ENCODE measurements around the gene SPOCK1. TPM values are rescaled to one million over a fixed set of nuclear protein-coding genes. Genes with fewer than 3 reads are reported as not detected.

The SPOCK1 gene
- polyA plus RNA-seq, 2 of the 4 experiments (the other 2 are of a cell fraction), result 28.9 to 40.8 TPM

DNA sequence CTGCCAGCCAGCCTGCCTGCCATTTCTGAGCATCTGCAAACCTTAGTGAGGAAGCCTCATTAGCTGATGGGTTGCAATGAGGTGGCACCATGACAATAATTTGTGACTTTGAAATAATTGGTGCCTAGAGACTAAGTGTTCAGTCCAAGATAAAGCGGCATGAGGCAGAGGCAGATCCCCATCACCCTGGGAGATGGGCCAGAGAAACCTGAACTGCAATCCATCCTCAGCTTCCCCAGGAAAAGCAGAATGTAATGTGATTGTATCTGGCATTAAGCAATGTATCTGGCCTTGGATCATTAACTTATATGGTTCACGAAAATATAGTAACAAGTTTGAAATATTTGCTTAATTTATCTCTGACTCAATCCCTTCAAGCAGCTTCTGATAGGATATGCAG lies 101.0 kb downstream of the SPOCK1 start:
- Histone ChIP-seq H3K4me1 (peaks cover 14% of the 10 kb centered on the region), H3K4me2 (no peak overlapping the region), H3K9me3 (no peaks in the 10 kb centered on the region), H3K27ac (no peak overlapping the region), H3K4me3 (no peak overlapping the region)
- POLR2A ChIA-PET, result no interaction called here
- FAIRE-seq, result no peak
- no peak for ATAC-seq
- TF ChIP-seq EP300 (IDR thresholded peaks at IDR 0.05) (no peak), HDAC2 (IDR thresholded peaks at IDR 0.05) (no peak), ESRRA (IDR thresholded peaks at IDR 0.05; ENCODE audit: borderline replicate concordance, low read length) (no peak), RCOR1 (IDR thresholded peaks at IDR 0.05; ENCODE audit: low read depth, low read length) (no peak), KDM1A (IDR thresholded peaks at IDR 0.05; ENCODE audit: low read depth) (no peak), EHMT2 (IDR thresholded peaks at IDR 0.05; ENCODE audit: low read depth) (no peak), NFE2L2 (conservative IDR thresholded peaks at IDR 0.05; ENCODE audit: low read length) (no peak), PHF8 (IDR thresholded peaks at IDR 0.05; ENCODE audit: borderline replicate concordance, low read depth) (no peak), HEYL (CRISPR knock-in tag; IDR thresholded peaks at IDR 0.05) (no peak), RARB (CRISPR knock-in tag; IDR thresholded peaks at IDR 0.05) (no peak), SMC3 (IDR thresholded peaks at IDR 0.05) (no peak), KDM5A (IDR thresholded peaks at IDR 0.05) (no peak), GATA3 (IDR thresholded peaks at IDR 0.05; ENCODE audit: borderline replicate concordance) (no peak), TFCP2L1 (CRISPR knock-in tag; IDR thresholded peaks at IDR 0.05) (no peak), ZFP36 (IDR thresholded peaks at IDR 0.05; ENCODE audit: borderline replicate concordance, partially characterized antibody) (no peak), CHD4 (IDR thresholded peaks at IDR 0.05; ENCODE audit: borderline replicate concordance) (no peak), SREBF2 (IDR thresholded peaks at IDR 0.05) (no peak), RNF2 (IDR thresholded peaks at IDR 0.05; ENCODE audit: borderline replicate concordance, low read depth) (no peak)
- TF ChIP-seq, protein P1, sequence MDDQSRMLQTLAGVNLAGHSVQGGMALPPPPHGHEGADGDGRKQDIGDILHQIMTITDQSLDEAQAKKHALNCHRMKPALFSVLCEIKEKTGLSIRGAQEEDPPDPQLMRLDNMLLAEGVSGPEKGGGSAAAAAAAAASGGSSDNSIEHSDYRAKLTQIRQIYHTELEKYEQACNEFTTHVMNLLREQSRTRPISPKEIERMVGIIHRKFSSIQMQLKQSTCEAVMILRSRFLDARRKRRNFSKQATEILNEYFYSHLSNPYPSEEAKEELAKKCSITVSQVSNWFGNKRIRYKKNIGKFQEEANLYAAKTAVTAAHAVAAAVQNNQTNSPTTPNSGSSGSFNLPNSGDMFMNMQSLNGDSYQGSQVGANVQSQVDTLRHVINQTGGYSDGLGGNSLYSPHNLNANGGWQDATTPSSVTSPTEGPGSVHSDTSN (IDR thresholded peaks at IDR 0.05), result no peak
- TF ChIP-seq, protein P2, sequence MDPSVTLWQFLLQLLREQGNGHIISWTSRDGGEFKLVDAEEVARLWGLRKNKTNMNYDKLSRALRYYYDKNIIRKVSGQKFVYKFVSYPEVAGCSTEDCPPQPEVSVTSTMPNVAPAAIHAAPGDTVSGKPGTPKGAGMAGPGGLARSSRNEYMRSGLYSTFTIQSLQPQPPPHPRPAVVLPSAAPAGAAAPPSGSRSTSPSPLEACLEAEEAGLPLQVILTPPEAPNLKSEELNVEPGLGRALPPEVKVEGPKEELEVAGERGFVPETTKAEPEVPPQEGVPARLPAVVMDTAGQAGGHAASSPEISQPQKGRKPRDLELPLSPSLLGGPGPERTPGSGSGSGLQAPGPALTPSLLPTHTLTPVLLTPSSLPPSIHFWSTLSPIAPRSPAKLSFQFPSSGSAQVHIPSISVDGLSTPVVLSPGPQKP (IDR thresholded peaks at IDR 0.05; ENCODE audit: low read depth, low read length), result no peak
- 47% methylated on average over 2 of the region's 2 CpGs for WGBS (ENCODE audit: missing lambda C conversion rate)
- CTCF ChIA-PET, result interaction anchor here (1.2 to 2.2 kb wide), 2 partner anchors 77 to 628 kb away, joined by 3 to 8 read pairs; no protein-coding TSS in a partner anchor
- no peak for DNase-seq (ENCODE audit: low read depth in 1 of 2, low spot score in 1 of 2)

DNA sequence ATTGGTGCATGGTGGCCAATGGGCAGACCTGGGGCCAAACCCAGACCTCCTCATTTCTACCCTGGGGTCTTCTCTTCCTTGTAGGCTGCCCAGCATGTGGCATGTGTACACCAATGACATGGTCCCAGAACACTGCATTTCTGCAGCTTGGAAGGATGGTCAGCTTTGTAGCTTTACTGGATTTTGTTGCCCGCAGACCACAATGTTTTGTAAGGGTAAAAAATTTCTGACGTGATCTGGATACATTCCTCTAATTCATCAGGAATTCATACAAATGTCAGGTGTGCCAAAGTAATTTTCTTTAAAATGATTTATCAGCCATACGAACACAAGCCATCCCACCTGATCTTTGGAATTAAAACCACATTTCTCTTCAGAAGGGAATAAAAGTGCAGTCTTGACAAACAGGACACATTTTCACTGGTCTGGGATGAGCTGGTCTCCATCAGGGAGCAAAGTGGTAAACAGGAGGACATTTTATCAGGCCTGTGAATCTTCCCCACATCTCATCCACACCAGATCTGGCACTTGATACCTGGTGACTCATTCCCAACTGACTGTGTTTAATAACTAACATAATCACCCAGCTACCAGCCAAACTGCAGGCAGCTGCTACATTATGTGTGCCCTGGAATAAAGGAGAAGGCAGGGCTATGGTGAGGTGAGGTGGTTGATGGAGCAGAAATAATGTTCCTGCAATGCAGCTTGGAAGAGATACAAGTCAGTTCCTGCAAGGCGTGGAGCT lies 103.9 kb downstream of the SPOCK1 start:
- Histone ChIP-seq H3K9me3 (no peaks in the 10 kb centered on the region), H3K4me3 (no peak overlapping the region), H3K4me1 (peaks cover 14% of the 10 kb centered on the region), H3K4me2 (peak overlapping the region; percentile 36; the same call in 1 of the 3 replicates), H3K27ac (no peak overlapping the region)
- CTCF ChIA-PET, result interaction anchor here (0.6 to 1.7 kb wide), 6 partner anchors 11 to 117 kb away, joined by 3 to 5 read pairs (median 3); no protein-coding TSS in a partner anchor
- ATAC-seq (peak in 1 of 2 experiments; percentile 72; a peak in 3 of 6 replicates), DNase-seq (ENCODE audit: low read depth in 1 of 2, low spot score in 1 of 2) (no peak), FAIRE-seq (no peak)
- POLR2A ChIA-PET, result no interaction called here
- TF ChIP-seq GATA3 (IDR thresholded peaks at IDR 0.05; ENCODE audit: borderline replicate concordance) (peak; percentile 78), KDM5A (IDR thresholded peaks at IDR 0.05) (no peak), FOSL2 (IDR thresholded peaks at IDR 0.05) (no peak), FOSL2 (CRISPR knock-in tag; IDR thresholded peaks at IDR 0.05) (peak; percentile 20; the same call in 1 of the 2 replicates)
- WGBS (ENCODE audit: missing lambda C conversion rate), result 56% methylated on average over 4 of the region's 4 CpGs

DNA sequence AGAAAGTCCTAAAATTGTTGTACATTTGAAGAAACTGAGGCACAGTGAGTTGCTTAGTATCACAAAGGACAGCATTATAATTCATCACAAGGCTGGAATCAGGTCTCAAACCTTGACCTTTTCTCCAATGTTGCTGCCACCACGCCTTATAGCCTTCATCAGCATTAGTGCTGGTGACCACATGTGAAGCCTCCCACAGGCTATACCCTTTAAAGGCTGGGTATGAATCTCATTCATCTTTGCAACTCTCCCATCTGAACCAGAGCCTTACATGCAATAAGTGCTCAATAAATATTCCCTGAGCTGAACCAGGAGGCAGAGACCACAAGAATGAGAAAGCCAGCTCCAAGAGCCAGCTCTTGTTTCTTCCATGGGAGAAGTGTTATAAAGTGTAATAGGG lies 104.7 kb downstream of the SPOCK1 start:
- ChIA-PET CTCF (interaction anchor here (1.7 kb wide), 1 partner anchor 15 kb away, joined by 5 read pairs; no protein-coding TSS in a partner anchor), POLR2A (no interaction called here)
- FAIRE-seq (no peak), ATAC-seq (no peak), DNase-seq (ENCODE audit: low read depth in 1 of 2, low spot score in 1 of 2) (no peak)
- TF ChIP-seq, protein P3, sequence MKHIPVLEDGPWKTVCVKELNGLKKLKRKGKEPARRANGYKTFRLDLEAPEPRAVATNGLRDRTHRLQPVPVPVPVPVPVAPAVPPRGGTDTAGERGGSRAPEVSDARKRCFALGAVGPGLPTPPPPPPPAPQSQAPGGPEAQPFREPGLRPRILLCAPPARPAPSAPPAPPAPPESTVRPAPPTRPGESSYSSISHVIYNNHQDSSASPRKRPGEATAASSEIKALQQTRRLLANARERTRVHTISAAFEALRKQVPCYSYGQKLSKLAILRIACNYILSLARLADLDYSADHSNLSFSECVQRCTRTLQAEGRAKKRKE (CRISPR knock-in tag; IDR thresholded peaks at IDR 0.05; ENCODE audit: low read depth), result no peak
- TF ChIP-seq, protein P4, sequence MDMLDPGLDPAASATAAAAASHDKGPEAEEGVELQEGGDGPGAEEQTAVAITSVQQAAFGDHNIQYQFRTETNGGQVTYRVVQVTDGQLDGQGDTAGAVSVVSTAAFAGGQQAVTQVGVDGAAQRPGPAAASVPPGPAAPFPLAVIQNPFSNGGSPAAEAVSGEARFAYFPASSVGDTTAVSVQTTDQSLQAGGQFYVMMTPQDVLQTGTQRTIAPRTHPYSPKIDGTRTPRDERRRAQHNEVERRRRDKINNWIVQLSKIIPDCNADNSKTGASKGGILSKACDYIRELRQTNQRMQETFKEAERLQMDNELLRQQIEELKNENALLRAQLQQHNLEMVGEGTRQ (IDR thresholded peaks at IDR 0.05), result no peak
- TF ChIP-seq FOSB (CRISPR knock-in tag; IDR thresholded peaks at IDR 0.05), result no peak
- Histone ChIP-seq H3K27ac (no peak overlapping the region), H3K4me3 (no peak overlapping the region), H3K4me2 (no peak overlapping the region), H3K9me3 (no peaks in the 10 kb centered on the region), H3K4me1 (peaks cover 14% of the 10 kb centered on the region)
- 38% methylated on average over 1 of the region's 1 CpG for WGBS (ENCODE audit: missing lambda C conversion rate)
